NB4 (cell line): ENCODE measurements around the gene DEUP1.

Experiments
- CTCF ChIP-seq: IDR thresholded peaks from one replicate; pipeline ENCODE4 v1.5.1; 2012; ENCODE audit warnings: low read depth, low read length
- MAX ChIP-seq: IDR thresholded peaks from 2 replicates; pipeline ENCODE4 v1.6.1; 2011; ENCODE audit warnings: low read depth, low read length
- POLR2A ChIP-seq: IDR thresholded peaks from 2 replicates; pipeline ENCODE4 v1.6.1; 2011; ENCODE audit warnings: mild to moderate bottlenecking; ENCODE audit not compliant: insufficient read length; ENCODE audit errors: extremely low read depth

- TF ChIP-seq POLR2A (no peak), MAX (no peak), CTCF (no peak)
Measured at GRCh38 chr11:93481279-93481678, 150.7 kb downstream of the DEUP1 start.
